ENCODE measurements around the gene EXOC3.
"Not testable (repeated sequence)": the region's sequence is repeated elsewhere in the genome, so short reads cannot be mapped to it uniquely, and the experiment has no call there.

EXOC3 gene

DNA sequence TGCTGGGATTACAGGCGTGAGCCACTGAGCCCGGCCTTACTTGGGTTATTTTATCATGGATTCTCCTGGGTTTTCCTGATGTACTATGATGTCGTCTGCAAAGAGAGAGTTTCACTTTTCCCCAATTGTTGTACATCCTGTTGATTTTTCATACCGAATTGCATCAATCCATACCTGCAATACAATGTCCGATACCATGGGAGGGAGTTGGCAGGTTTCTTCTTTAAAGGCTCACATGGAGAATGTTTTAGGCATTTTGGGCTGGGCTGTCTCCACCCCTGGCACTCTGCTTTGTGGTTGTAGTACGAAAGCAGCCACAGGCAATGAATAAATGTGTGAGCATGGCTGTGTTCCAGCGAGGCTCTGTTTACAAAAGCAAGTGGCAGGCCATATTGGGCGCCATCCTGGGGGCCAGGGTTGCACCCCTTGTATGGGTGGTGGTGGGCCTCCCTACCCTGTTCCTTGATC, 35.1 kb upstream of the EXOC3 start:
- DNase-seq = no peak

DNA sequence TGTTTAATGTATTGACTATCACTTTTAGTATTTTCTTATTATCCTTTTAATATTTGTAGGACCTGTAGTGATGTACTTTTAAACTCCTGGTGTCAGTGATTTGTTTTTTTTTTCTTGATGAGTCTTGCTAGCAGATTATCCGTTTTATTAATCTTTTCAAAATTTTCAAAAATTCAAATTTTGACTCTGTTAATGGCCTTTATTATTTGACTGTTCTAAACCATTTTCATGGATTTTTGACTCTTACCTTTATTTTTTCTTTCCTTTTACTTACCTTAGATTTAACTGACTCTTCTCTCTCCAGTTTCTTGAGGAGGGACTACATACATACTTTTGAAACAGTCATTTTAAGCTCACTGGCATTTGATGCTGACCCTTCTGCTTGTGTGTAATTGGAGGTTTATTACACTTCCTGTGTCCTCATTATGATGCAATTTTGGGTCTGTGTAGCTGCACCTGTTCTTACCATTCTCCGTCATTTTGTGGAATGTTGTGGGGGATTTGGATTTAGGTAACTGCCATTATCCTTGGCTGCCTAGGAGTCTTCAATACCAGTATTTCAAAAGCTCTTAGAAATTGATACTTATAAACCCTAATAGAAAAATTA, 32.0 kb upstream of the EXOC3 start:
- no peak for DNase-seq

DNA sequence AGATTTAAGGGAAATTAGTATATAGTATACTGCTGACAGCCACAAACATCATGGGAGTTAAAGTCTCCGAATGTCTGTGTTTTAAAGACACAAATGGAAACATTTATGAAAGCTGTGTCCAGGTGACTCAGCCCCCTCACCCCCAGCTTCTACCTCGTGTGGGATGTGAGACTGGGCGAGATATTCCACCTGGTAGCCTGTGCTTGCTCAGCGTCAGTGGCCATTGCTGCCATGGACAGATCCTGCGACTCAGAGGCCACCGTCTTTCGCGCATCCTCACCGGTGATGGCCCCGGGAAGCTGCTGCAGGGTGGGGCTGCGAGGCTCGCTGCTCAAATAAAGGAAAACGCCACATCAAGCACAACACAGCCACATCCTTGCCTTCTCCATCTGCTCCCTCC, 31.2 kb upstream of the EXOC3 start:
- no peak for DNase-seq

DNA sequence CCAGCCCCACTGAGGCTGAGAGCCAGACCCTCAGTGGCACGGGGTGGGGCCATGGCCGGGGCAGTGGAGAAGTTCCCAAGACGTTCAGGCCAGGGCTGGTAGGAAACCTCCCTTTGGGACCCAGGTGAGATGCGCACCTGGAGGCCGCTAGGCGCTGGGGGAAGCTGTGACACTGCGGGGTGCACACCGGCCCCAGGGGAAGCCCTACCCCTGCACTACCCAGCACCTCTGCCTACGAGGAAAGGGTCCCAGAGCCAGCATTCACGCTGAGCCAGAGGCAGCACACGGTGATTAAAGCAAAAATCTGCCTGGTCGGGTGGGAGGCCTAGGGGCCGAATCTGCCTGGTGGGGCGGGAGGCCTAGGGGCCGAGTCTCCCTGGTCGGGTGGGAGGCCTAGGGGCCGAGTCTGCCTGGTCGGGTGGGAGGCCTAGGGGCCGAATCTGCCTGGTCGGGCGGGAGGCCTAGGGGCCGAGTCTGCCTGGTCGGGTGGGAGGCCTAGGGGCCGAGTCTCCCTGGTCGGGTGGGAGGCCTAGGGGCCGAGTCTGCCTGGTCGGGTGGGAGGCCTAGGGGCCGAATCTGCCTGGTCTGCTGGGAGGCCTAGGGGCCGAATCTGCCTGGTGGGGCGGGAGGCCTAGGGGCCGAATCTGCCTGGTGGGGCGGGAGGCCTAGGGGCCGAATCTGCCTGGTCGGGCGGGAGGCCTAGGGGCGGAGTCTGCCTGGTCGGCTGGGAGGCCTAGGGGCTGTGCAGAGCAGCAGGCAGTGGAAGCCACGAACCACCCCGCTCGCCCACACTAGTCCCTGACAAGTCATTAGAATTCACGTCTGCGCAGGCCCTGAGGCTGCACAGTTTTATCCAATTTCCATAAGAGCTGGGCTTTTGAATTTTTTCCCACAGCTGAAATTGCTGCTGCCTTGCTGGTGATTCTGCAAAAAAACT, 27.7 kb upstream of the EXOC3 start:
- not testable (repeated sequence) for DNase-seq

DNA sequence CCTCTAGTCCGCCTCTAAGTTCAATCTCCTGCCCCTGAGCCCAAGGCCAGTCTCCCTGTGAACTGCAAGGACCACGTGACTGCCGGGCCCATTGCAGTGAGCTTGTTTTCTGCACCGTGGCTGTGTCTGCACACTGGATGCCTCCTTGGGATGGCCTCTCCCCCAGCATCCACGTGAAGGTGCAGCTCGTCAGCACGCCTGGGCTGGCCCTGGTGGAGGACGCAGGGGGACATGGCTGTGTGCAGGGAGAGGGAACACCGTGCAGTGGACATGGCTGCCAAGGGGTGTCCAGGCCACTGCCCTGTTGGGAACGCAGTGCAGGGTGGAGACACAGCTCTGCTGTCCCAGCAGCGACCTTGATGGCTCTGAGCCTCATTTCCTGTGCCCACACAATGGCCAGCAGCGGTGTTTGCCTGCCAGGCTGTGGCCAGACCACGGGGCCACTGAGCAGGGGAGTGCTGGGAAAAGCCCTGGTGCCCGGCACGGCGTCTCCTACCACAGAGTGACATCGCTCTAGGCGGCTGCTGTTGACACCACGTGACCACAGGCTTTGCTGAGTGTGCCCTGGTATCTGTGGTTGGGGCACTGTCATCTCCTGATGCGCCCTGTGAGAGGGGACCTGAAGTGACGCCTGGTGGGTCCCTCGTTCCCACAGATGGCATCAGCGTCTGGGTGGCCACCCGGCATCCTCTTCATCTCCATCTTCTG, 26.9 kb upstream of the EXOC3 start:
- no peak for DNase-seq

DNA sequence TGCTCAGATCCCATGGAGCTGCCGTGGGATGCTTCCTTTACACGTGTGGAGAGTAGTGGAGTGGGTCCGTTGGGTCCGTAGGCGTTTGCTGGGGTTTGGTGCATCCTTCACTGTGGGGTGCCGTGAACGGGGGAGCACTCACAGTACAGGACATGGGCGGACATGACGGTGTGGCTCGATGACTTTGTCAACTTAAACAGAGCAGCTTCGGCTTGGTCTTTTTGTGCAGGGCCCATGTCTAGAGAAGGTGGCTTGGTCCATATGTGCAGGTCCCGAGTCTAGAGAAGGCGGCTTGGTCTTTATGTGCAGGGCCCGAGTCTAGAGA, 26.4 kb upstream of the EXOC3 start:
- DNase-seq = no peak

DNA sequence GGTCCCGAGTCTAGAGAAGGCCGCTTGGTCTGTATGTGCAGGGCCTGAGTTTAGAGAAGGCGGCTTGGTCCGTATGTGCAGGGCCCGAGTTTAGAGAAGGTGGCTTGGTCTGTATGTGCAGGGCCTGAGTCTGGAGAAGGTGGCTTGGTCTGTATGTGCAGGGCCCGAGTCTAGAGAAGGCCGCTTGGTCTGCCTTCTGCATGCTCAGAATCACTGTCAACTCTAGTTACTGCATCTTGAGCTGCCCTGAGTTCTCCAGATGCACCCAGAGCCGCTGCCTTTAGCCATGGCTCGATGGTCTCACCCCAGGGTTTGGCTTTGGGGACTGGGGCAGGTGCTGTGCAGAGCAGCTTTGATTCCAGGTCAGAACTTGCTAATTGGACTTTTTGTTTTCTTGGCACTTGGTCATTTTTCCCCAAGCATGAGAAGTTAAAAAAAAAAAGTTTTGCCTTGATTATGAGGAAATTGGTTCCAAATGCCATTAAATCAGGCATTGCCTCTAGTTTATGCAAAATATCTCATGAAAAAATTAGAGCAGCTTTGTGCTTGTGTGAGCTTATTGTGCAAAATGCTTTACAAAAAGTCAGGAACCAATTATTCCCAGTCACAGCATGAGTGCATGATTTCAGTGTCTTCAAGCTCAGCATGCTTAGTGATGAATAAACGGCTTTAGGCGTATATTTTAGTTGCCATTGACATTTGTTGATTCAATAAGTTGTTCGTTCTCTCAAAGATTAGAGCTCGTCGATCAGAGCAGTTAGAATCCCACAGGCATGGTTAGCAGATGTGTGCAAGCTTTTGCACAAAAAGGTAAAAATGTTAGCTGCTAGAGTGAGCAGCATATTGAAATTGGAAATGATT, 25.4 kb upstream of the EXOC3 start:
- DNase-seq = no peak

DNA sequence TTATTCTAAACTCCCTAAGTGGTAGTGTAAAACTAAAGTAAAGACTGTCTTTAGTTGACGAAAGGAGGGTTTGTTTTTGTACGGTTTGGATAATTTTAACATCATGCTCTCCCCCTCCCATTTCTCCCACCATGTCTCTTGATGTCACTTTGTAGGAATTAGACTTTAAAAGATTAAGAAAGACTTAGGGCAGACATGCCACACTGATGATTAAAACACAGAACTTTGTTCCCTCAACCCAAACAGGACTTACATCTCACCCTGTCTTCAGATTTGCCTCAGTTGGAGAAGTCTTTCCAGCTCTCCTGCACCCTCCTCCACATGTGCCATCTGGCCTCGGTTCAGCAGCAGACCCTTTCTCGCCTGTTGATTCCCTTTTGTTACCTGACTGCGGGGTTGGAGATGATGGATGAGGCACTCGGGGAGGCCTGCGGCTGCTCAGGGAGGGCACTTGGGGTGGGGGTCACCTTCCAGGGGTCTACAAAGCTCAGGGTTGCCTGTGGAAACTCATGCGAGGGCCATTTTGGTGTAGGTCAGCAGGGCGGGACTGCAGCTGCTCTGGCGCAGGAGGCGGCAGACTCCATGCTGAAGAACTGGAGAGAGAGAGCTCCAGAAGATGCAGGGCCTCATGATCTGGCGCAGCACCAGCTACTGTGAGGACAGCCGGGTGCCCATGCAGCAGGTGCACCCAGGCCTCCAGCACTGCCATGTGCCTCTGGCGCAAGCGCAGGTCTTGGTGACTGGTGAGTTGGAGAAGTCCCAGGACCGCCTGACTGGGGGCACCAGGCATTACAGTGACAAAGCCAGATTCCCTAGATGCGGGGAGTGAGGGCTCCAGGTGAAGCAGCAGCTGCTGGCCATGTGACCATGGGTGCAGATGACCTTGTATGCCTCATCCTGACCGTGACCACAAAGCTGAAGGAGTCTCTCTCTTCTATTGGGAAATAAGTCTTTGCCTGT, 24.5 kb upstream of the EXOC3 start:
- DNase-seq = no peak

DNA sequence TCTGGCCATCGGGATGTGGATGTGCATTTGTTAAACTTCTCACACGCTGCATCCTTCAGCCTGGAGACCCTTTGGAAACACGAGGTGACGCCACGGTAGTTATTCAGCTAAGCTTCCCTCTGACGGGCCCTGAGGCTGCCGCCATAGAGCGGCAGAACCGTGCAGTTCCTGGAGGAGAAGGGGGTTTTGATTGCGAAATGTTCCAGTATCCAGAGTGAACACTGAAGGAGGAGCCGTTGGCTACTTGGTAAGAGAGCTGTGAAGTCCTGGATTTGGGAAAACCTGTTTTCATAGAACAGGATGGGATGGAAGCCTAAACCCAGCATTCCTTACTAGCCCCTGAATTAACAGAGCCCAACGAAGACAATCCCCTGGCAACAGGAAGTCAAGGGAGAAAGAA, 23.0 kb upstream of the EXOC3 start:
- DNase-seq = no peak

DNA sequence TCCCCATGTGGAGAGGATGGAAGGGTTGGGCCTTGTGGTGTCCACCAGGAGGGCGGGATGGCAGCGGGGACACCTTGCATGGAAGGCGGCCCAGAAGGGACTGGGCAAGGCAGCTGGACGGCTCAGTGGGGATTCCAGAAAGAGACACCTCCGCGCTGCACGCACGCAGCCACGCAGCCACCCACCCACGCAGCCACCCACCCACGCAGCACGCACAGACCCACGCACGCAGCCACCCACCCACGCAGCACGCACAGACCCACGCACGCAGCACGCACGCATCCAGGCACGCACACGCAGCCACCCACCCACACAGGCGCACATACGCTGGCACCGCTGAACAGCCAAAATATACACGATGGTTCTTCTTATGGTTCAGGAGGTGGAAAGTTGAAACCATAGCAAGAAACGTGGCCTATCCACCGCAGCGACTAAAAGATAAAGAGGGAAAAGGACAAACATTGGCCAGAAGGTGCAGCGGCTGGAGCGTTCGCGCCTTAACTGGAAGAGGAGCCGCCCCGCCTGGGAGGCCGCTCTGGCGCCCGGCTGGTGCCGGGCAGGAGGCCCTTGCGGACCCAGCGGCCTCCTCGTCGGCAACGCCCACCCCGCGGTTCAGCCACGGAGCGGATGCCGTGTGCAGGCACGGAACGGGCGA, 22.2 kb upstream of the EXOC3 start:
- DNase-seq = no peak

DNA sequence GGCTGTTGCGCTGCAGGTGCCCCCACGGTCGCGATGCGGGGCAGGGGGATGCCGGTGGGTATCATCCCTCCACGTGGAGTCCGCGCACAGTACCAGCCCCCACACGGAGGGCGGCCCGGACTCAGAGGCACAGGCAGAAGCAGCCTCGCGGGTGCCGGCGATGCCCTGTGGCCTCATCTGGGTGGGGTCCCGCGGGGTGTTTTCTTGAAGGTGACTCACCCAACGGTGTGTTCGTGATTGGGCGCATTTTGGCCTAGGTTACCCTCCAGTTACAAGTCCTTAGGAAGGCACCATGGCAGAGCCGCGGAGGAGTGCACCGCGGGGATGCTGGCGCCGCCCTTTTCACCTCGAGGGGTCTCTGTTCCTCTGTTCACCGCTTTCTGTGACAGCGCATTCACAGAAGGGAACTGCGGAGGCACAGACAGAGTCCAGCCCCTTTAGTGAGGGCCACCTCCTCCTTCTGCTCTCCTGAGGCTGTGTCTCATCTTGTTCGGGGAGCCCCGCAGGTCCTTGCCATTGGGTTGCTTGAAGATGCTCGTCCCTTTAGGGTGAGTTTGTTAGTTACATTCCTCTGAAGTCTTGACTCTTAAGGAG, 21.6 kb upstream of the EXOC3 start:
- DNase-seq = no peak

DNA sequence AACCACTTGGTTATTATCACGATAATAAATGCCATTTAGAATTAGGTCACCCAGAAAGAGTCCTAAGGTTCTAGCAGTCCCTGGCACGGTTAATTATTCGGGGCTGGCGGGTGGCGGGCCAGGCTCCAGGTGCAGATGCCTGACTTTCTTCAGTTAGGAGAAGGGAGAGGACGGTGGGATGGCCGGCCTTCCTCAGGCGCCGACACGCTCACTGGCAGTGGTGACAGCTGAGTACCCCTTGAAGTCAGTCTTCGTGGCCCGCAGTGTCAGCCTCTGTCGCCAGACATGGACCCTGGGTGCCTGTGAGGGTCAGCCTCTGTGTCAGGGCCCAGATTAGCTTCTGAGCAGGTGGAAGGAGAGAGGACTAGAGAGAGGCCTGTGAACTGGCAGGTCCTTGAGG, 21.1 kb upstream of the EXOC3 start:
- DNase-seq = no peak

DNA sequence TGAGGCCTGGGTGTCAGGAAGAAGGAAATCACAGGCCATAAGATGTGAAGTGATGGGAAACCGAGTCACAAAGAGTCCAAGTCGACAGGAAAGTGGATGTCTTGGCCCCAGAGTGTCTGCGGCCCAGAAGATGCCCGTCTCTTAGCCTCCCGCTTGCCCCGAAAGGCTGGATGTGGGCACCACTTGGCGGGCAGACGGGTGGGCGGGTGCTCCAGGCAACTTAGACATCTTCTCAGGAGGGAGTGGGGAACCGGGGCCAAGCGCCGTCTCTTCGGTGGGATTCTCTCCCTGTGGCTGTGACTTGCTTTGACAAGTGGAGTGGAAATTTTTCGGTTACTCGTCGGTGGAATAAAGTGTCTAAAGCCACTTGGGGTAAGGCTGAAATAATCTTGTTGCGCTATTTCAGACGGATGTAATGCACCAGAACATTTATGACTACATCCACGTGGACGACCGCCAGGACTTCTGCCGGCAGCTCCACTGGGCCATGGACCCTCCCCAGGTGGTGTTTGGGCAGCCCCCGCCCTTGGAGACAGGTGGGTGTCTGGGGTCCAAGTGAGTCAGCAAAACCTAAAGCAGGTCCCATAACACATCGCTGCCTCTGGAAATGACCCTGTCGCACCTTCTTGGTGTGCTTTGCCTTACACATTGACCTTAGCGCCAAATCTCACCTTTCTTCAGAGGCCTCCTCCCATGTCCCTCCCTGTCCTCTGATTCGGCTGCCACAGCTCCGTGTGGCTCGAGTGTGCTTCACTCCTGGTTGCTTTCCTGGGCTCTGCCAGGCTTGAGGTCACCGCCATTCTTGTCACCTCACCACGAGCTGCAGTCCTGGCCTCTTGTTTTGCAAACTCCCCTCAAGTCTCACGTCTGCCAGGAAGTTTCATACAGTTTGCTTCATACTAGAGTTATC, 20.4 kb upstream of the EXOC3 start:
- DNase-seq = no peak

DNA sequence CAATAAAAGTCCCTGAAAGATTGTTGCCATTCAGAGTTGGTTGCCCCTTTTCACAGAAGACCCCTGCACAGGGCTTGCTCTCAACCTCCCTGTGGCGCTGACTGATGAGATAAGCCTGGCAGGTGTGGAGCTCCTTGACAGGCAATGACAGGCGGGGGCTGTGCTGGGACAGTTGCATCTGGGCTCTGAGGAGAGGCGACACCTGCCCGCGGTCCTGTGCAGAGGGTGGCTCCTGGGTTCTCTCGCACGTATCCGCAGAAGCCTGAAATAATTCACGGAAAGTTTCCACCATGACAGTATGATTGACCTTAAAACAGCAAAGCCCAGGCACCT, 19.8 kb upstream of the EXOC3 start:
- no peak for DNase-seq

DNA sequence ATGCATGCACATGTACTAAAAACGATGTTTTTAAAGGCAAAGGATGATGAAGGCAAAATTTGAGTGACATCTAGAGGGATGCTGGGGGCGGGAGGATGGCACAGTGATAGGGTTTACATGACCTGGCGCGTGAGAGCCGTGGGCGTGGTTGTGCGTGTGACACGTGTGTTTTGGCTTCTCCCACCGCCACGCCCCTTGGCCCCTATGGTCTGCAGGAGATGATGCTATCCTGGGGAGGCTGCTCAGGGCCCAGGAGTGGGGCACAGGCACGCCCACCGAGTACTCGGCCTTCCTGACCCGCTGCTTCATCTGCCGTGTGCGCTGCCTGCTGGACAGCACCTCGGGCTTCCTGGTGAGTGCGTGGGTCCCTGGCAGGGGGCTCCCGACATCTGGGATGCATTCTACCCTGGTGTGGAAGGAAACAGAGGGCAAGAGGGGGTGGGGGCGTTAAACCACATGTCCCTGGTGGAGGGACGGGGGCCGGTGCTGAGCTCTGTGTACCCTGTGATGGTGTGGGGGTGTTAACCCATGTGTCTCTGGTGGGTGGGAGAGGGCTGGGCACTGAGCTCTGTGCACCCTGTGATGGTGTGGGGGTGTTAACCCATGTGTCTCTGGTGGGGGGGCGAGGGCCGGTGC, 19.2 kb upstream of the EXOC3 start:
- no peak for DNase-seq

DNA sequence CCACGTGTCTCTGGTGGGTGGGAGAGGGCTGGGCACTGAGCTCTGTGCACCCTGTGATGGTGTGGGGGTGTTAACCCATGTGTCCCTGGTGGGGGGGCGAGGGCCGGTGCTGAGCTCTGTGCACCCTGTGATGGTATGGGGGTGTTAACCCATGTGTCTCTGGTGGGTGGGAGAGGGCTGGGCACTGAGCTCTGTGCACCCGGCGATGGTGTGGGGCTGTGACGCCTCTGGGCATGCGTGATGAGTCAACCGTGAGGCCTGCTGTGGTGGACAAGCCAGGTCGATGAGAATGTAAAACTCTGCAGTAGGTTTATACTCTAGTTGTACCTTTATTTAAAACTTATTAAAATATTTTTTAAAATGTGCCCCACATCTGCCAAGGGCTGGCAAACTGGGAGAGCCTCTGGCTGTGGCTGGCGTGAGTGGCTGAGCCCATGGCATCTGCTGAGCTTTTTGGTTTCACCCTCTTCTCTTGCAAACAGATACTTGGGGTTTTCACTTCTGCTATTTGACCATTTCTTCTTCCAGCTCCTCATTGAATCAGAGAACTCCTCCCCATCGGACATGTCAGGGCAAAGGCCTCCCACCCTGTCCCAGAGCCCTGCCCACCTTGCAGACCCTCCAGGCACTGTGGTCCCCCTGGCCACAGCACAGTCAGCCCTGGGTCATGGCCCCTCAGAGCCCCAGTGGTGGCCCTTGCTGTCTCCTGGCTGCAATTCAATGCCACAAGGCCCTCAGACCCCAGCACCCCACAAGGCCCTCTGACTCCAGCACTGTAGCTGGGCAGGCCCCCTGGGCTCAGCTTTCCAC, 18.5 kb upstream of the EXOC3 start:
- DNase-seq = no peak

DNA sequence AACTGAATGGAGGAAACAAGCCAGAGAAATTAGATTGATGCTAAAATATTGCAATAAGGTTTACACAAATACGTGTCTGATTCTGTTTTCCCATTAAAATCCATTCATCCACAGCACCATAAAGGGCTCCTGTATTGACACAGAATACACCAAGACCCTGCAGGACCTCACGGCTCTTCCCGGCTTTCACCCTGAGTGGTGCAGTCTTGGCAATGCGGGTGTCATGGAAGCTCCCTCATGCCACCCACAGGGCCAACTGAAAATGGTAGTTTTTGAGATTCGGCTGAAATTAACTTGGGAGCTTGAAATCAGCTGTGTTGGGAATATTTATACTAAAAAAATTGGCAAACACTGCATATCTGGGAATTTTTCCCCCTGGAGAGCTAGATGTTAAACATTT, 17.3 kb upstream of the EXOC3 start:
- no peak for DNase-seq

DNA sequence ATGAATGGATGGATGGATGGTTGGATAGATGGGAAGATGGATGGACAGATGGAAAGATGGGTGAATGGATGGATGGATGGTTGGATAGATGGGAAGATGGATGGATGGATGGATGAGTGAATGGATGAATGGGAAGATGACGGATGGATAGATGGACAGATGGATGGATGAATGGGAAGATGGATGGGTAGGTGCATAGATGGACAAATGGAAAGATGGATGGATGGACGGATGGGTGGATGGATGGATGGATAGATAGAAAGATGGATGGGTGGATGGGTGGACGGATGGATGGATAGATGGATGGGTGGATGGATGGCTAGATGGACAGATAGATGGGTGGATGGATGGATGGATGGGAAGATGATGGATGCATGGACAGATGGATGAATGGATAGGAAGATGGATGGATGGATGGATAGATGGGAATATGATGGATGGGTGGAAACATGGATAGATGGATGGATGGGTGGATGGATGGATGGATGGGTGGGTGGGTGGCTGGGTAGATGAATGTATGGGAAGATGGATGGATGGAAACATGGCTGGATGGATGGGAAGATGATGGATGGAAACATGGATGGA, 16.5 kb upstream of the EXOC3 start:
- DNase-seq = no peak
